ENCODE measurements around the gene GRAP.

The GRAP gene

GRCh38 chr17:18974407-18975149, 72.2 kb downstream of the GRAP start:
- Histone ChIP-seq H3K27me3 (no peaks in the 10 kb centered on the region), H3K9me3 (no peaks in the 10 kb centered on the region), H3K27ac (no peak overlapping the region), H3K4me1 (ENCODE audit: control insufficient read depth in 1 of 2, insufficient read depth in 1 of 2, low read depth in 1 of 2, low read length in 1 of 2) (peaks cover 9 to 10% of the 10 kb centered on the region in 2 experiments), H3K4me3 (ENCODE audit: low read depth in 1 of 2, low read length in 1 of 2) (no peak overlapping the region), H3K36me3 (peaks cover 45% of the 10 kb centered on the region)
- no peak for TF ChIP-seq CTCF (IDR thresholded peaks at IDR 0.05)

GRCh38 chr17:18971801-18972200, 75.0 kb downstream of the GRAP start:
- no peak for TF ChIP-seq CTCF (IDR thresholded peaks at IDR 0.05)
- H3K36me3 ChIP-seq, result peaks cover 18% of the 10 kb centered on the region
- no peaks in the 10 kb centered on the region for H3K27me3 ChIP-seq
- H3K4me3 ChIP-seq (ENCODE audit: low read depth in 1 of 2, low read length in 1 of 2), result no peak overlapping the region
- peaks cover 36 to 37% of the 10 kb centered on the region in 2 experiments for H3K4me1 ChIP-seq (ENCODE audit: control insufficient read depth in 1 of 2, insufficient read depth in 1 of 2, low read depth in 1 of 2, low read length in 1 of 2)
- no peak overlapping the region for H3K27ac ChIP-seq
- no peaks in the 10 kb centered on the region for H3K9me3 ChIP-seq
